NK-92 (cell line): ENCODE results near the gene OSBPL1A.

Experiments
- DNase-seq: peaks from one replicate; lab custom pipeline; 2025; ENCODE audit not compliant: unreplicated experiment; lab: John Stamatoyannopoulos, UW

The OSBPL1A gene

GRCh38 chr18:24397694-24398368 lies at the start of gene OSBPL1A:
Gene OSBPL1A (minus strand): TSS chr18:24397824. CDS start chr18:24377533, 20,291 bp downstream.
- DNase-seq: no peak

GRCh38 chr18:24446953-24447538 lies 49.4 kb upstream of the OSBPL1A start:
- no peak for DNase-seq

DNA sequence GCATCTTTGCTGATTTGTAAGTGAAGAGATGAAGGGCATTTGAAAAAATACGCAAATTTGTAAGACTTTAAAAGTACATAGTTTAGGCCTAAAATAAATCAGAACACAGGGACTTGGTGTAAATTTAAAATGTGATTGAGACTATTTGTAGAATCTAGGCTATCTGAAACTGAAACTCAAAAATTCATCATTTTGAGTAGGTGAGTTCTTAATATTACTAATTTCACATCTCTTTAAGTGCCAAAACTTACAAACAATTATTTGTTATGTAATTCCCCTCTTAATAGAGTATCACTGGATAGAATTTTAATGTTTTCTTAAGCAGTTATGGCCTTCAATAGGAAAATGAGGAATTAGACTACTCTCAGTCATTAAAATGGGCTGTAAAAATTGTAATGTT lies 48.8 kb upstream of the OSBPL1A start:
- DNase-seq: no peak

DNA sequence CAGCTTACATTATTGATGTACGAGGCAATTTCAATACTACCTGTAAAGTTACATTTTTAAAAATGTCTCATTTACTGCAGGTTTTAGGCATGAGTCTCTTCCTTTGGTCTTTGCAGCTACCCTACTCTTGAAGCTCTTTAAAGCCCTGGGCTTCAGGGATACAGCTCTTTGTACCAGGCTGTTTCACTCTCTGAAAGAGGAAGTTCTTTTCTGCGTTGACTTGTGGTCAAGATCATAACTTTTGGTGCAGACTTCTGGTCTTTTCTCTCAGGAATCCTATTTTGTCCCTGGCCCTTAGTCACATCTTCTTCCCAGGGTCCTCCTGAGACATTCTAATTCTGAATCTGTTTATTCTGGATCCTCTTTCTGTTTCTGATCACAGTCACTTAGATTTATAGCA lies 46.2 kb upstream of the OSBPL1A start:
- DNase-seq: no peak

- no peak for DNase-seq
Measured at GRCh38 chr18:24436939-24437338, 39.3 kb upstream of the OSBPL1A start.

DNA sequence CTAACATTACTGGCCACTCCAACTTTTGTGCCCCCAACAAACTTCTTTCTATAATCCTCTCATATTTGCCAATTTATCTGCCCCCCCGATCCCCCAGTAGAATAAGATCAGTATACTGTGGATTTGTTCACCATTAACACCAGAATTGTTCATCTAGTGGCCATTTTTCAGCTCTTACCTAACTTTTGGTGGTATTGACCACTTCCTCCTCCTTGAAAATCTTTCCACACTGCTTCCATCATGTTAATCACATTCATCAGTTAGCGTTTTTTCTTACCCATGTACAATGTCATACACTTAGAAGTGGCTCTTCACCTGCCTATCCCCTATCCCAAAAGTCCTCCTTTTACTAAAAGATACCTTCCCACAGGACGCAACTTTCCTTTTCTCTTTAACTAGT lies 35.0 kb upstream of the OSBPL1A start:
- DNase-seq: no peak

- DNase-seq: no peak
Measured at GRCh38 chr18:24429188-24429587, 31.6 kb upstream of the OSBPL1A start.

- no peak for DNase-seq
Measured at GRCh38 chr18:24428709-24429108, 31.1 kb upstream of the OSBPL1A start.

DNA sequence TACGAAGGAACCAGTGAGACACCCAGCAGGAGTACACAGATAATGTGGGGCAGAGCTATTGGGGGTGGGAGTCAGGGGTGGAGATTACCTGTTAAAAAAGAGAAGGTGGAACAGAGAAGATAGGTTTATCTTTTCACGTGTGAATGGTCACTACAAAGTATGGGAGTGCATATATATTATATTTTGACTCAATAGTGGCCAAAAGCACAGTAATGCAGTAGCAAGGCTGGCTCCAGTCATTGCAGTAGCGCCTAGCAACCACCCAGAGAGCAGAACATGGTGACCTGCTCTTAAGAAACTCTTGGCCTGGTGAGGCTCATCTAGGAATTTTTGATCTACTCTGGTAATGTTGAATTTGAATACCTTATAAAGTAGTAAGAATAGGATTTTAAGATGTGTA lies 29.9 kb upstream of the OSBPL1A start:
- no peak for DNase-seq

GRCh38 chr18:24426398-24427294 lies 29.0 kb upstream of the OSBPL1A start, which contains the start of gene IMPACT:
Gene IMPACT (plus strand): TSS chr18:24426670. CDS start chr18:24426757, 87 bp downstream.
- DNase-seq: no peak

DNA sequence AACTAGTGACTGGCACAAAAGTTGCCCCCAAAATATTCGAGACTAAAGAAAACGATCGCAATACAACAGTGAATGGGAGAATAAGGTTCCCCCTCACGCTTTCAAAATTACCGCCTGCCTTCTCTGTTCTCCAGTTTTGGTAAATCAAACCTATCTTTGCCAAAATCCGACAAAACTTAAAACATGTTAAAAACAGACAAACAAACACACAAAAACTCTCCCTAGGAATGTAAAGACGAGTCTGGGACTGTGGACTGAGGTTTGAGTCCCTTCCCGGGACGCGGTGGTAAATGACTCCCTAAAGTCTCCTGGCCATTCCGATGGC lies 28.4 kb upstream of the OSBPL1A start:
- no peak for DNase-seq

DNA sequence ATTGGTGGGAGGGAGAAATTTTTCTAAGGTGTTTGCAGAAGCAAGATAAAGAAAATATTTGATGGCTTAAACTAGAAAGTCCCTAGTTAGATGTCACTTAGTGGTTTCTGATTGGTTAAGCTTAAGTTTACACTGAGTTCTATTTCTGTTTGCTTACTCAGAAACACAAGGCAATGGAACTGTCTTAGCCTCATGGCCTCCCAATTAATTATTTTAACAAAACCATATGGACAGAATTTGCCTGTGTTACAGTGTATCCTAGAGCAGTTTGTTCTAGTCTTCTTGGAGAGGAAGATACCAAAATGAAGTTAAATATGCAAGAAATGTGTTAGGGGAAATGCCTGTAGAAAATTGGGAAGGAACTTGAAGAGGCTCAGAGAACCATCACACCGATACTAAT lies 24.2 kb upstream of the OSBPL1A start:
- no peak for DNase-seq

GRCh38 chr18:24420551-24420950 lies 22.9 kb upstream of the OSBPL1A start:
- DNase-seq: no peak

GRCh38 chr18:24417480-24417879 lies 19.9 kb upstream of the OSBPL1A start:
- no peak for DNase-seq

DNA sequence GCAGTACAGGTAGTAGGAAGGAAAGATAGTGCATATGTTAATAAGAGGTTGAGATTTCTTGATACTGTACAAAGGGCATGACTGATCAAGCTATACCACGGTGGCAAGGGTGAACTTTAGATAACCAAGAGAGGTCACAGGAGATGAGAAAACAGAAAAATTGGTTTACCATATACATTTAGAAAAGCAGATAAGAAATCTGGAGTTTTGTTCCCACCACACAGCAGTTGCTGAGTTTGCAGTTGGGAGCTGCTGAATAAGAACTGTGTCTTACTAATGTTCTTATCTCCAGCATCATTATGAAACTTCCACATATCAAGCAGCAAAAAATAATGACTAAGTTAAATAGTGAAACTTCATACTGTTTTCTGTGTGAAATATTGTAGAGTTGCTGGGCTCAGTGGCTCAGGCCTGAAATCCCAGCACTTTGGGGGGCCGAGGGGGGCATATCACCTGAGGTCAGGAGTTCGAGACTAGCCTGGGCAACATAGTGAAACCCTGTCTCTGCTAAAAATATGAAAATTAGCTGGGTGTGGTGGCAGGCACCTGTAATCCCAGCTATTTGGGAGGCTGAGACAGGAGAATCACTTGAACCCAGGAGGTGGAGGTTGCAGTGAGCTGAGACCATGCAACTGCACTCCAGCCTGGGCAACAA lies 16.9 kb upstream of the OSBPL1A start:
- DNase-seq: no peak

GRCh38 chr18:24413148-24413547 lies 15.5 kb upstream of the OSBPL1A start:
- DNase-seq: no peak

DNA sequence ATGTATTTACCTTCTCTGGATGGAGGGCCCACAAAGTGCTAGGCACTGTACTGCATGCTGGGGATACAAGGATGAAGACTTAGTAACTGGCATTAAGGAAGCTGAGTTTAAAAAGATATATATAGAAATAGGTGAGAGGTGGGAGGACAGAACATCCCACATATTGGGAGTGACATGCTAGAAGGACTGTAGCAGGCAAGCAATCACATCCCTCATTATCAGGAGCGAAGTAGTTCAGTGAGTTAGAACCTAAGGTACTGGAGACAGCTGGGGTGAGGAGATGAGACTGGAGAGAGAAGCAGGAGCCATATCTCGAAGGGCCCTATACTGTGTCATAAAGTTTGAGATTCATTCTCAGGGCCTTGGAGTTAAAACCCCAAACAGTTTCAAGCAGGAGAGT lies 10.9 kb upstream of the OSBPL1A start:
- no peak for DNase-seq

DNA sequence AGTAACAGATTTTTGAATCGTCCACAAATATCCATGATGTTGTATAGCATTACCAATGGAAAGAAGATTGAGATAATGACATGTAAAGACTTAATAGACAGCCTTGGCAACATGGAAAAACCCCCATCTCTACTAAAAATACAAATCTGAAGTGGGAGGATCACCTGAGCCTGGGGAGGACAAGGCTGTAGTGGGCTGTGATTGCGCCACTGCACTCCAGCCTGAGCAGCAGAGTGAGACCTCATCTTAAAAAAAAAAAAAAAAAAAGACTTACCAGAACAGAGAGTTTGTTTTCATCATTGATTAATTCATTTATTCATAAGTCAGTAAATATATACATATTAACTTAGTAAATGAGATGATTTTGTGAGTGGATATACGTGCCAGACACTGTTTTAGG lies 7.0 kb upstream of the OSBPL1A start:
- no peak for DNase-seq

DNA sequence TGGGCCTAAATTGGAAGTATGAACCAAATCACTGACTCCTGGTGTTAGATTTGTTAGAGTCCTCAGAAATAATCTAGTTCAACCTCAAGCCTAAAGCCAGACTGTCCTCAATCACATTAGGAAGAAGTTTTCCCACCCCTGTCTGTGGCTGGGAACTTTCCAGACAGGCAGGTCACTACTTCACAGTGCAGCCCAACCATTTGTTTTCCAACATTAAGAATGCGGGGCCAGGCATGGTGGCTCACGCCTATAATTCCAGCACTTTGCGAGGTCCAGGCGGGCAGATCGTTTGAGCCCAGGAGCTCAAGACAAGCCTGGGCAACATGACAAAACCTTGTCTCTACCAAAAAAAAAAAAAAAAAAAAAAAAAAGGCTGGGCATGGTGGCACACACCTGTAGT lies 5.5 kb upstream of the OSBPL1A start:
- DNase-seq: no peak

DNA sequence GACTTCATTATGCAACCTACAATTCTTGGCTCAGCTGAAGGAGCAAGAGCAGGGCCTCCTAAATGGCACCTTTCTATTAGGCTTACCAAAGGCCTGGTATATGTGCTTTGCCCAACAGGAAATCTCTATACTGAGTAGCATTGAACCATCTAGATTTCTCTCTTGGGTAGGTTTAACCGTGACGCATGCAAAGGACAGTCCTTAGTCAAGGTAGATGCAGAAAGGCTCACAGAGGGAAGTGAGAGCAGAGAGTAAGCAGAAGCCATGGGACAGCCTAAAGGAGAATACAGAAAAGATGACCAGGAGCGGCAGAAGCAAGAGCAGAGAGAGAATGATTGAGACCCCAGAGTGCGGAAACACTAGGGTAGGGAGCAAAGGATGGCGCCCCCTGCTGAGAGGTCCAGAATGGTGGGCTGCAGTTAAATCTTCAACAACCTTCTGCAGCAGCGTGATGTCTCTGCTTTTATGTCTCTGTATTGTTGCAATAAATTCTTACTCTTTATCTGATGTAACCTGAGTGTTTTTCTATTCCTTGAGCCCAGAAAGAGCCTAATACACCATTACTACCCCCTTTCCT lies 4.7 kb upstream of the OSBPL1A start:
- no peak for DNase-seq

DNA sequence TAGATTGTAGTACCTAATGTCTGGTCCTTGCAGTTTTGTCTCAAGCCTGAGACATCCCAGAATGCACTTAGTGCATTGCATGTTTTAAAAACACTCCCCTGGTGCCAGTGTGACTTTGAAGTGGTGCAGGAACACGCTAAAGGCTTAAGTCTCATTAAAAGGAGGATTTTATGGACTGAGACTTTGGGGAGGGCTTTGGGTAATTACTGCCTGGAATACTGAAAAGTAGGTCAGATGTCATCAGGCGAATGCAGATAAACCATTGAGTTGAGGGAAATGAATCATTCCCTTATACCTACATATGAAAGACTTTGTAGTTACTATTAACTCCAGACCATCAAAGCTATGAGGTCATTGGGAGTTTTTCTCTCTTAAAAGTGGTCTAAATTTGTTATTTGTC lies 3.0 kb upstream of the OSBPL1A start:
- no peak for DNase-seq
